ENCODE results near the gene CRHR1. TPM values are rescaled to one million over a fixed set of nuclear protein-coding genes. Genes with fewer than 3 reads are reported as not detected.

Gene CRHR1
- total and polyA plus RNA-seq, 7 donors: 0.33 TPM; not detected in 6

DNA sequence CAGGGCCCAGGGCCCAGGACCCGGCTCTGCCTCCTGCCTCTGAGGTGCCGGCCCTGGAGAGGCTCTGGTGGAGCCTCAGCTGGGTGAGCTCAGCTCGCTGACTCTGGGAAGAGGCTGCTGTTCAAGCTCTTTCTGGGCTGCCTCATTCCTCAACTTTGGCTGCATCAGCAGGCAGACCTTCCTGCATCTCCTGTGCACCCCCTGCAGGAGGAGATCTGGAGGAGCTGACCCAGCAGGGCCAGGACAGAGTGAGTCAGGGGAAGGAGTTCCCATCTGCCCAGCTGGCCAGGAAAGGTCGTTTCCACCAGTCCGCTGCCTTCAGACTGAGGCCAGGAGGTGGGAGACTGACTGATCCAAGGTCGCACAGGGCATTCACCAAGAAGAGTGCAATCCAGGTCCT lies 10.7 kb downstream of the CRHR1 start:
- Histone ChIP-seq H3K27me3 (peaks cover 0 to 89% (median 37%) of the 10 kb centered on the region in 3 donors), H3K27ac (no peak overlapping the region), H3K36me3 (no peaks in the 10 kb centered on the region), H3K4me3 (no peak overlapping the region), H3K4me1 (peaks cover 0 to 6% (median 6%) of the 10 kb centered on the region in 4 donors), H3K9me3 (no peaks in the 10 kb centered on the region)
- 71 to 74% methylated on average over 6 of the region's 6 CpGs for WGBS, 2 donors
- no peak for DNase-seq
- no peak for TF ChIP-seq POLR2AphosphoS5 (IDR thresholded peaks at IDR 0.05)
- TF ChIP-seq, protein P1, sequence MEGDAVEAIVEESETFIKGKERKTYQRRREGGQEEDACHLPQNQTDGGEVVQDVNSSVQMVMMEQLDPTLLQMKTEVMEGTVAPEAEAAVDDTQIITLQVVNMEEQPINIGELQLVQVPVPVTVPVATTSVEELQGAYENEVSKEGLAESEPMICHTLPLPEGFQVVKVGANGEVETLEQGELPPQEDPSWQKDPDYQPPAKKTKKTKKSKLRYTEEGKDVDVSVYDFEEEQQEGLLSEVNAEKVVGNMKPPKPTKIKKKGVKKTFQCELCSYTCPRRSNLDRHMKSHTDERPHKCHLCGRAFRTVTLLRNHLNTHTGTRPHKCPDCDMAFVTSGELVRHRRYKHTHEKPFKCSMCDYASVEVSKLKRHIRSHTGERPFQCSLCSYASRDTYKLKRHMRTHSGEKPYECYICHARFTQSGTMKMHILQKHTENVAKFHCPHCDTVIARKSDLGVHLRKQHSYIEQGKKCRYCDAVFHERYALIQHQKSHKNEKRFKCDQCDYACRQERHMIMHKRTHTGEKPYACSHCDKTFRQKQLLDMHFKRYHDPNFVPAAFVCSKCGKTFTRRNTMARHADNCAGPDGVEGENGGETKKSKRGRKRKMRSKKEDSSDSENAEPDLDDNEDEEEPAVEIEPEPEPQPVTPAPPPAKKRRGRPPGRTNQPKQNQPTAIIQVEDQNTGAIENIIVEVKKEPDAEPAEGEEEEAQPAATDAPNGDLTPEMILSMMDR (IDR thresholded peaks at IDR 0.05): no peak
- intact Hi-C loops (cut with DNase I): no loop called here

DNA sequence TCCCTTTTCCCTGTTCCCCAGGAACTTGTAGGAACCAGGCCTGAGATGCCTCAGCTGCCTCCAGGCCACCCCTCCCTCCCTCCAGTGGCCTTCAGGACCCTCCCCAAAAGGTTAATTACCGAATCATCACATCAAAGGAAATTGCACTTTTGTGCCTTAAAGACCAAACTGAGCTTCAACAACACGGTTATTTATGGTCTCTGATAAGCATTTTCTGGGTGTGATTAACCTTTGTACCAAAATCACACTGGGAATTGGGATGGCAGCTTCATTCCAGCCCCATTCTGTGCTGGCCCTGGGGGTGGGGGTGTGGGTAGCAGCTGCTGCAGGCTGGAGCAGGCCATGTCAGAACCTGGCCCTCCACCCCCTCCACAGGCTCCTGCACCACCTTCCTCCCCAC lies 16.7 kb downstream of the CRHR1 start:
- 5 to 24% methylated on average over 2 of the region's 2 CpGs for WGBS, 2 donors
- Histone ChIP-seq H3K4me3 (no peak overlapping the region), H3K27ac (no peak overlapping the region), H3K36me3 (no peaks in the 10 kb centered on the region), H3K4me1 (no peaks in the 10 kb centered on the region), H3K27me3 (peaks cover 0 to 55% (median 20%) of the 10 kb centered on the region in 3 donors), H3K9me3 (no peaks in the 10 kb centered on the region)
- TF ChIP-seq POLR2AphosphoS5 (IDR thresholded peaks at IDR 0.05) (no peak), EP300 (IDR thresholded peaks at IDR 0.05) (no peak), POLR2A (IDR thresholded peaks at IDR 0.05) (no peak)
- TF ChIP-seq, protein P1 (IDR thresholded peaks at IDR 0.05): no peak
- intact Hi-C loops (cut with DNase I): no loop called here
- no peak for DNase-seq

DNA sequence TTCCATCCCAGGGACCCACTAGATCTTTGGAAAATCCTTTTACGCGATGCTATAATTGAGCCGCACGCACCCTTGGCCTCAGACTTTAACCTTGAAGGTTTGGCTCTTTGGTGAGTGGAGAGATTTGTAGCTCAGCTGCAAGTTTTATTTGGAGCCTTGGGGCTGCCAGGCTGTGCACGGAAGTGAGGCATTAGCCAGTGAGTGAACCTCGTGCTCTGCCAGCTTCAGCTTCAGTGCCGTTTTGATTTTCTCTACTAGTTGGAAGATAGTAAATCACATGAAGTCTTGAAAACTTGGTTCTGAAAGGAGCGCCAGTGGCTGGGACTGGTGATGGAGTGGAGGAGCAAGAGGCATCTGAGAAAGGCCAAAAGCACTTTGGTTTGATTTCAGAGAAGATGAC lies 17.3 kb downstream of the CRHR1 start:
- Histone ChIP-seq H3K36me3 (no peaks in the 10 kb centered on the region), H3K27me3 (peaks cover 0 to 51% (median 14%) of the 10 kb centered on the region in 3 donors), H3K4me1 (no peaks in the 10 kb centered on the region), H3K4me3 (no peak overlapping the region), H3K9me3 (no peaks in the 10 kb centered on the region), H3K27ac (no peak overlapping the region)
- TF ChIP-seq EP300 (IDR thresholded peaks at IDR 0.05): no peak
- TF ChIP-seq, protein P1 (IDR thresholded peaks at IDR 0.05): no peak
- no peak for TF ChIP-seq POLR2AphosphoS5 (IDR thresholded peaks at IDR 0.05)
- no peak for TF ChIP-seq POLR2A (IDR thresholded peaks at IDR 0.05)
- no peak for DNase-seq
- intact Hi-C loops (cut with DNase I): no loop called here
- WGBS, 2 donors: 38 to 61% methylated on average over 8 of the region's 8 CpGs

DNA sequence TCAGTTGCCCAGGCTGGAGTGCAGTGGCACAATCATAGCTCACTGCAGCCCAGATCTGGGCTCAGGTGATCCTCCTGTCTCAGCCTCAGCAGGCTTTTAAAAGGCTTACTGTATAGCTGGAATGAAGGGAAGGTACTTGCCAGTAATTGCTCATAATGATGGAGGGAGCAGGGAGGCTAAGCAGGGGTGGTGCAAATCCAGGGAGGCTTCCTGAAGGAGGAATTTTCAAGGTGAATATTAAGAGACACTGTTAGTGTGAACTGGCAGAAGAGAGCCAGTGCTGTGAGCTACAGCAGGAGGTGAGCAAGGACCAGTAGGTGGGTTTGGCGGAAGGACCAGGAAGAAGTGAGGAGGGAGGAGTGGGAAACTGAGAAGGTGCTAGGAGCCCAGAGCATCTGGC lies 24.7 kb downstream of the CRHR1 start:
- intact Hi-C loops (cut with DNase I): no loop called here
- no peak for TF ChIP-seq POLR2A (IDR thresholded peaks at IDR 0.05)
- TF ChIP-seq POLR2AphosphoS5 (IDR thresholded peaks at IDR 0.05): no peak
- TF ChIP-seq, protein P1 (IDR thresholded peaks at IDR 0.05): no peak
- no peak for TF ChIP-seq EP300 (IDR thresholded peaks at IDR 0.05)
- Histone ChIP-seq H3K36me3 (no peaks in the 10 kb centered on the region), H3K4me3 (no peak overlapping the region), H3K27ac (no peak overlapping the region), H3K9me3 (no peaks in the 10 kb centered on the region), H3K27me3 (peaks cover 0 to 23% (median 3%) of the 10 kb centered on the region in 3 donors), H3K4me1 (no peaks in the 10 kb centered on the region)
- no peak for DNase-seq
- 89 to 93% methylated on average over 1 of the region's 1 CpG for WGBS, 2 donors

DNA sequence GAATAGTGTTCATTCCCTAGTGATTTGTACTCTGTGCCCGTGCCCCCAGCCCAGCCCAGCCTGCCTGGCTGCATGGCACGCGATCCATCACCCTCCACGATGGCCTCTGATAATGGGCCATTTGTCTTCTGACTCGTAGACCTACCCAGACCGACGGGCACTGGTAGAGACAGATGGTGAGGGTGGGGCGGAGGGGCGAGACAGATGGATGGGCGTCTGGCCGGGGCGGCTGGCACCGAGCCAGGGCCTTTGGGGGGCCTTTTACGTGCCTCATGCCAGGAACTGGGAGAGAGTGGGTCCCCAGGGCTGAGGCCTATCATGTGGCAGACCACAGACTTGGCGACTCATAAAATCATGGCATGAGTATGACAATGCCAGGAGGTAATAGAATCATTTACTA lies 25.4 kb downstream of the CRHR1 start:
- no peak overlapping the region for H3K4me3 ChIP-seq
- no peak overlapping the region for H3K27ac ChIP-seq
- no peaks in the 10 kb centered on the region for H3K36me3 ChIP-seq
- intact Hi-C loops (cut with DNase I): no loop called here
- H3K9me3 ChIP-seq: no peaks in the 10 kb centered on the region
- H3K4me1 ChIP-seq: no peaks in the 10 kb centered on the region
- 72 to 77% methylated on average over 15 of the region's 15 CpGs for WGBS, 2 donors
- H3K27me3 ChIP-seq: peaks cover 0 to 24% (median 3%) of the 10 kb centered on the region in 3 donors
- TF ChIP-seq, protein P1 (IDR thresholded peaks at IDR 0.05): no peak
- no peak for TF ChIP-seq POLR2A (IDR thresholded peaks at IDR 0.05)
- TF ChIP-seq POLR2AphosphoS5 (IDR thresholded peaks at IDR 0.05): no peak
- no peak for TF ChIP-seq EP300 (IDR thresholded peaks at IDR 0.05)
- DNase-seq: no peak
